Measurements from ENCODE around the gene DPYD.
A peak's percentile ranks its signal among the peaks of the same experiment; 100 is the strongest.

DPYD gene

DNA sequence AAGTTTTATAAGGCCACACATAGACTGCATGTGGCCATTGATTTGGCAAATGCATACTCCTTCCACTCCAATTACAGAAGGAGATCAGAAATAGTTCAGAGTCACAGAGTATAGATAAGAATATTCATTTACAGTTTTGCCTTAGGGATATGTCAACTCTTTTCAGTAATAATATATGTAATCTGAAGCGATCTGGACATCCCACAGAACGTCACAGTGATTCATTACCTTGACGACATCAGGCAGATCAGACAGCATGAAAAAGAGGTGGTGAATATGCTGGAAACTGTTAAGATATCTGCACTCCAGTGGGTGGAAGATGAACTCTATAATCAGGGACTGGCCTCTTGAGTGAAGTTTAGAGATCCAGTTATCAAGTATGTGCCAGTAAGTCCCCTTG is 240.4 kb downstream of the DPYD start:
- no peak for DNase-seq

DNA sequence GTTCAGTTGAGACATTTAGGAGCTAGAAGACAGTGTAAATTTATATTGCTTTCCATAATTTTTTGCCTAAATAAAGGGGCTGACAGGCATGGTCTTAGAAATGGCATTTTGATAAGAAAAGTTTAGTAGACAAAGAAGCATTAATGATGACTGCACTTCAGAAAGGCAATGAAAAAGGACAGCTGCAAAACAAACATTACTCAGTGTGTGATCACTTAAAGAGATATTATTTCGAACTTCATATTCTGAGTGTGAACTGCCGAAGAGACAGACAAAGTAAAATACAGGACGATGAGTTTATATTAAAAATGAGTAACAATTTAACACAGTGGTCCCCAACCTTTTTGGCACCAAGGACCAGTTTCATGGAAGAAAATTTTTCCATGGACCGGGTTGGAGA is 243.1 kb downstream of the DPYD start:
- no peak for DNase-seq

DNA sequence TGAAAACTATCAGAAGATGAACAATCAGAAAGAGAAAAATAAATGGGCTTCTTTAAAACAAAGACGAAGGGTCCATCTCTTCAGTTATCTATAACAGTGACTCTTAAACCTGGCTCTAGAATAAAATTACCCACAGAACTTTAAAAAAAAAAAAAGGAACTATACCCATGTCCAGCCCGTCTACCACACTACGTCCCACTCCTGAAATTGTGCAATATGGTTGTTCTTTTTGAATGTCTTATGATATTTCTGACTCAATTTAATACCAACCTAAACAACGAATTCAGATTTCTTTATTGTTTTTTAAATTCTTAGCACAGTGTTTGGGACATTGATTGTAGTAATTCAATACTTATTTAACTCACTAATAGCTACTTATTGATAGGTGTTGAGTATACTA is 246.3 kb downstream of the DPYD start:
- no peak for DNase-seq

DNA sequence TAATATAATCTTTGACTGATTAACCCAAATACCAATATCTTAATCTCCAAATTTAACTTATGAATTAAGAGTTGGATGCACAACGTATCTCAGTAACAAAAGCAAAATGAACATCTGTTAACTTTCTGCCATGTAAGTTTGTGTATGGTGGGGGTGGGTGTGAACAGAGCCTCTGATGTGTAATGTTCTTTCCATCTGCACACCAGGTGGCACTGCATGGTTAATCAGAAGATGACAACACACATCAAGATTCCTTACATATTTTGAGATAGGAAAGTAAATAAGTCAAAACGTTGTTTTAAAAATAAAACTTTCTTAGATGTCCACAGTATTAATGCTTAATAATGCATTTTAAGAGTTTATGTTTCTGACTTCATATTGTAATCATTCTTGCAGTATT is 251.9 kb downstream of the DPYD start:
- DNase-seq, result no peak

DNA sequence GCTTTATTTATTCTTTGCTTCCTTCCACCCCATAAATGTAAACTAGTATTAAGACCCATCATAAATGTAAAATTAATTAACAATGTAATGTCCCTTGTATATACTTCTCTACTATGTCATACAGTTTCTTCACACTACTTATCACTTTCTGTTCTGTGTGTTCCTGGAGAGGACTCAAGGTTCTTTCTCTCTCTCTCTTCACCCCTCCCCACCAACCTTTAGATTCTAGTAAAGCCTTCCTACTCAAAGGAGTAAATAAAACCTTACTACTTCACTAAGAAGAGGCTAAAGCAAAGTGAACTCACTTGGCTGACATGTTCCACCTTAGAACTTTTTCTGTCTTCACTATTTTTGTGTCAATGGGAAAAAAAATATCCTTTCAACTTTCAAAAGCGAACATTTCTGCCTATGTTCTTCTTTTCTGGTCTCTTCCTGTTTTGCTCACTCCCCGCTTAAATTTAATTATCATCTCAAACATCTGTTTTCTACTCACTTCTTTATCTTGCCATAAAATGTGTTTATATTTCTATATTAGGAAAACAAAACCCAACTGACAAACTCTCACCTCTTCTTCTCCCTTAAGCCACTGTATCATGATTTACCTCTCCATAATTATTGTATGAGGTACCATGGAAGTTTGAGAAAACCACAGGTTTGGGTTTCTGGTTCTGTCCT is 260.3 kb downstream of the DPYD start:
- DNase-seq, result no peak

DNA sequence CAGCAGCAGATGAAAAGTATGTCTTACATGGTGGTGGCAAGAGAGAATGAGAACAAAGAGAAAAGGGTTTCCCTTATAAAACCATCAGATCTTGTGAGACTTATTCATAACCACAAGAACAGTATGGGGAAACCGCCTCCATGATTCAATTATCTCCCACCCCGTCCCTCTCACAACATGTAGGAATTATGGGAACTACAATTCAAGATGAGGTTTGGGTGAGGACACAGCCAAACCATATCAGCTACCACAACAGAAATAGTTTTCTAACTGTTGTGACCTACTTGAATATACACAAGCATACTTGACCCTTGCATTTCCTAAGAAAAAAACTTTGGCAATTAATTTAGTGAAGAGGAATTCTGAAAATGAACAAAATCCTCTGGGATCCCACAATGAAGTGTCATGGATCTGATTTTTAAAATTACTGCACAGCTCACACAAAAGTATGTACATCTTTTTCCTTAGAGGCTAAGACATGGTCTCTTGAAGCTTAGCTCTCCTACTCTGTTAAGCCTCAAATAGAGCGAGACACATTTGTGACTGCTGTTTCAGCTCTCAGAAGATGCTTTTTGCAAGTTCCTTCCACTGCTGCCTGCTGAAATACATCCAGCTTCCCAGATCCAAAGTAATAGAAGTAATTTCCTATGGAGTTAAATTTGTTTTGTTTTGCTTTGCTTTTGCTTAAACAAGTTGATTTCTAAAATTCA is 265.8 kb downstream of the DPYD start:
- no peak for DNase-seq

DNA sequence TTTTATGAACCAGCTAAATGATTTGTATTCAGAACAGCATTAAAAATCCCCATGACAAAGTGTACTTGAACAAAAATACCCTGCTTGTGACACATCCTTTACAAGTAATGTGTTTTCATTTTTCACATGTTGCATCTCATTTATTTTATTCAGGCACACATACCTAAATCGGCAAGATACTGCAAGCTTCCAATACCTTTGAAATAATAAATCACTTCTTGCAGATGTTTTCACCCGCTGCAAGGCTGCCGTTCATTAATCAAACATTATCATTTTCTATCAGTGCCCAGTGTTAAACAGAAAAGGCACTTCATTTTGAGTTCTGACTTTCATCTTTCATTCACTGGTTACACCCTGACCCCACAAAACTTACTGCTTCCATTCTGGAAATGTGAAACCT is 269.6 kb downstream of the DPYD start:
- DNase-seq, result no peak

DNA sequence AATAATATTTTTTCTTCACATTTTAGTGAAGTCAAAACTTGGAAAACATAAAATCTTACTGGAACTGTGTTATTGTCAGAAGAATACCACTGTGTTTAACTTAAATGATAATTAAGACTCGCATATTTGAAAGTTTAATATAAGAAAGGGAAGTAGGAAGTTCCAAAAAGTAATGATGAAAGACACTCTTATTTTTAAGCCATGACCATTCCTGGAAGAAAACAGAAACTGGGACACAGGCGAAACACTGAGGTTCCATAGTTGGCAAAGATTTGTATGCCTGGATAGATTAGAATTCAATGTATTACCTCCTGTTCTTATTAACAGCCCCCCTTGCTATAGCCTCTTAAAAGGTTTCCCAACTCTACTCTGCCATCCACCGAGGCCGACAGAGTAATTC is 271.2 kb downstream of the DPYD start:
- DNase-seq, result no peak

DNA sequence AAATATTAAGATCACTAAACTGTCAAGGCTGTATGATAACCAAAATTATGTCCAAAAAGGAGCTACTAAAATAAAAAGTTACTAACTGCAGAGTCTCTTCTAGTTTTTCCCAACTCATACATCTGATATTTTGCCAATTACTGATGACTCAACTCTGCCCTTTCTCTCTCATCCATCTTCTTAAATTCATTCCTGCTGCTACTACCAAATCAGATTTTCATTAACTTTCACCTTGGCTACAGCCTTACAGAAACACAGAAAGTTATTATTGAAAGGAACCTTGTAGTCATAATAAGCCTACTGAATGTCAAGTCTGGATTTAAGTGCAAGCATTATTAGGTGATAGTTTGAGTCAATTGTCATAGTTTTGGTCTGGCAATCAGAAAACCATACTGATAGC is 273.1 kb downstream of the DPYD start:
- DNase-seq, result no peak

DNA sequence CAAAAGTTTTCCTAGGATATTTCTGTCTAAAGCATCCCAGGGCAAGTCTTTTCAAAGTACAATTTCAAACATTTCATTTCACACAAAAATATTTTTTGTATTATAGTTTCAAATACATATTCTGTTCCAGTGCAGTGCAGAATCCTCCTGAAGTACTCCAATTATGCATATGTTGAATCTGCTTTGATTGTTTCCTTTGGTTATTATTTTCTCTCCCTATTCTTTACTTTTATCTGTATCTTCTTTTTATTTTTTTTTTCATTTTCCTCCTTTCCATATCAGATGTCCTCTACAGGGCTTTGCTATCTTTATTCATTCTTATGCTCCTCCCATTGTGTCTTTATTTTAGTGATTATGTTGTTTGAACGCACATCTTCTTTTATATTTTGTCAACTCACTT is 274.8 kb downstream of the DPYD start:
- DNase-seq, result no peak

DNA sequence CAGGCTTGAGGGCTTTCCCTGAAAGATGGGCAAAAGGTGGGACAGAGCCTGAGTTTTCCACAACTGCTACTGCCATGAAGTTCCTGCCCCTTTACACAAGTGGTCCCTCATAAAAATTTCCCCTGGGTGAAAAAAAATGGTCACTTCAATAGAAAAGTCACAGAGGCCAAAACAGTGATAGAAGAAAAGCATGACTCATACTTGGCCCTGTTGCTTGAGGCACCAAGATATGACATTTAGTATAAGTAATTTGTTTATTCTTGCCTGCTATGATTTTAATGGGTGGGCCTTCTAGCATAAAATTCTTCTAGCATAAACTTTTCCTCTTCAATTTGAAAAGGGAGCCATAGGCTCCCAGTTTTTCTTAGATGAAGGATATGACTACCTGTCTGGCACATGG is 280.2 kb downstream of the DPYD start:
- no peak for DNase-seq

DNA sequence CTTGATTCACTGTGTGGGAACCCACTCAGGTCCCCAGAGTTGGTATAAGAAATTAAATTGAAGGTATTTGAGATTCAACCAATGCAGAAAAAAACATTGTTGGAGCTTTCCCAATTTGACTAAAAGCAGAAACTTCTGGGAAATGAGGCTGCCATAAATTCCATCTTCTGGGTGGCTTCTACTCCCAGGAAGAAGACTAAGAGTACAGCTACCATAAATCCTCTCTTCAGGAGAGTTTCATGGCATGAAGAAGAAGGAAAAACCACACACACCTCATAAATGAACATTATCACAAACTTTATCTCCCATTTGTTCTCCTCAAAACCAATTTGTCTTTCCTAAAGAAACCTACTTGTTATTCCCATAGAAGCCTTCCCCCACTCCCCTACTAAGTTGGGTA is 283.9 kb downstream of the DPYD start:
- DNase-seq, result no peak

DNA sequence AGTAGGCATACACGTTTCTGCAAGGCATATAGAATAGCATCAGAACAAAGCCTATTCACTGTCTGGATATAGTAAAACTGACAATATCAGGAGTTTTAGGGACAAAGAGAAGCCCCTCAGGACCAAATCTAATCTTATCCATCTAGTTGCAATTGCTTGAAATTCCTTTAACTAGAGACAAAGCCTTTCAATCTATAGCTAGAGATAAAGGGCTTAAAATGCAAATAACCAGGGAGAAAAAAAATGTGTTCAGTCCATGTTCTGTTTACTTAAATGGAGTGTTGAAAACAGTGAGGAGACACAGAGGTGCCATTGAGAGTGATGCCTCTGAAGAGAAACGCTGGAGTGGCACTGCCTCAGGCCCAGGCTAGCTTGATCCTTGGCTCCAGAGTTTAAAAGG is 286.1 kb downstream of the DPYD start:
- DNase-seq, result no peak

DNA sequence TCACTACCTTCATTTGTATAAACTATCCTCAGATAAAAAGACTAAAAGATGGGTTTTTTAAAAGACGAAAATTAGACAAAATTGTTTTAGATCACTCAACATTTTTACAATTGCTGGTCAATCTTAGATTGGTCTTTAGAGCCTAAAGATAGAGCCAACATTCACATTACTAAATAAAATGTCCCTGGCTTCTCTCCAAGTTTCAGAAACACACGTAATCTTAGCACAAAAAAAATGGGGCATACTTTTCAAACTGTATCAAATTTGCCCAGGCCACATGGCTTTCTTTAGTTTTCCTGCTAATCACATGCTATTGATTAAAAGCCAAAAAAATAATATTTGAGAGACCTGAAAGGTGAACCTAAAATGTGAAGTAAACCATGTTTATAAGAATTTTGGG is 288.1 kb downstream of the DPYD start:
- no peak for DNase-seq

DNA sequence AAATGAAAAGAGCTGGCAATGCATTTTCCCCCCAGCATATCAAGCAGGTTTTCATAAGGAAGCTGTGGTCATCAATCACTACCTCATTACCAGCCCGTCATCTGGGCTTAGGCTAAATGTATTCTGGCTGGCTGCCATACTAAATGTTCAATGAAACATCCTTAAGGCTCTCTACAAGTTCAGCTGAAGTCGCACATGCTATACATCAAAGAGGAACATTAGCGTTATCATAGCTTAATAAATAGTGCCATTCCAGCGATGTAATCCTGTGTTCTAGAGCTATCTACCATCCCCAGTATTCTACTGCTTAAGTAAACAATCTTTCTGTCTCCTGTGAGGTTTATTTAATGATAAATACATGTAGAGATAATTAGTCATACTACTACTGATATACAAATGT is 288.8 kb downstream of the DPYD start:
- peak; percentile 42 to 79 for DNase-seq

DNA sequence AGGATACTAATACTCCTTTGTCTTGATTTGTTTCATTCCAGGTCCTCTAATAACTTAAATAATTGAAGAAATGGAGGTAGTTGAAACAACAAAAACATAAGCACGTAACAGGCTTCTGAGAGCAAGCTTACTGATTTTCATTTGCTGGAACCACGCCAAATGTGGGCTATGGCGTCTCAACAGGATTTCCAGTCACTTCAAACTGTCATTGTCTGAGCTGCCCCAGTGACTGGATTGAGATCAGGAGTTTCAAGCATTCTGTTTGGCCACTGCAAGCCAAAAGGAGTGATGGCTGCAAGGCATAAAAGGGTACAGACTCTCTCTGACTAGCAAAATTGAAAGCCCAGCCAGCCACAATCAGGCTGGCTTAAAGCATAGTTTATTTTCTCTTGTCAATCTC is 289.9 kb downstream of the DPYD start:
- DNase-seq, result peak; percentile 26 to 68

DNA sequence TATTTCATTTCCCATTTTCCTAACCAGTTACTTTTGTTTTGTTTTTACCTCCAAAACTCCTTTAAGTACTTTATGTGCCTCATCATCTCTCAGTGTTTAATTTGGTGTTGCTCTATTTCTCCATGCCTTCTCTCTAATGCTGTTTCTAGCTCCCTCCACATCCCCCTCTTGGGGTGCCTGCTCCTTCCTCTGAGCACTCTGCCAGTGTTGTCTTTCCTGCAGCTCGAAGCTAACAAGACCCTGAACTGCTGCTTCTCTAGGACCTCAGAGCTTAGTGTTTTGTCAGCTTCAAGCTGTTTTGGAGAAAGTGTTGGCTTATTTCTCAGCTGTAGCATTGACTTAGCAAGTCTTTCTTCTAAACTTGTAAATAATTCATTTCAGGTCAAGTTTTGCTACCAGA is 290.6 kb downstream of the DPYD start:
- DNase-seq, result no peak

DNA sequence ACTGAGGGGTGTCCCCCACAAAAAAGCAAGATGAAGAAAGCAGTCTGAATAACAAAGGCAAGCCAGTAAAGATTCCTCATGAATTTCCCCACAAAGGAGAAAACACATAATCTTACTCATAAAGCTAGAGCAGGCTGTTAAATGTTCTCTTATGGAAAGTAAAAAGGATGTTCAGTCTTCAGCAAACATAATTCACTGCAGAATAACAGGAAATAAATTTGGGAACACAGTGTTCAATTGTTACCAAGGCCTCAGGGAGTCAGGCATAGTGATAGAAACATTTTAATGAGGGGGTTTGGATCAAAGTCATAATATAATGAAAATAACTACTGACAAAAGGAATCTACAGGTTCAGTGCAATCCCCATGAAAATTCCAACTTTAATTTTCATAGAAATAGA is 297.6 kb downstream of the DPYD start:
- no peak for DNase-seq

DNA sequence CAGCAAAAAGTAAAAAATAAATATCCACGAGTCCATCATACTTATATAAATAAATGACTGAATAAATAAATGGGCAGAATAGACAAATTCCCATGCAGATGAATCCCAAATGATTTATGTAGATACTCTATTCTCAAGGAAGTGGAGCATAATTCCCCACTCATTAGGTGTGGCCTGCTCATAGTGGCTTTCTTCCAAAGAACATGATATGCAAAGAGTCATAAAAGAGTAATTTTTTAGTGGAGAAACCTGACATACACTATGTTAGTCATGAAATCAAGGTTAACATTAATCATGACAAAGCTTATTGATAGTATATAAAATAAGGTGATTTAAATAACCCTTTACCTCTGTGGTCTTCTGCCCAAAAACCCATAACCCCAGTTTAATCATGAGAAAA is 298.9 kb downstream of the DPYD start:
- DNase-seq, result no peak

DNA sequence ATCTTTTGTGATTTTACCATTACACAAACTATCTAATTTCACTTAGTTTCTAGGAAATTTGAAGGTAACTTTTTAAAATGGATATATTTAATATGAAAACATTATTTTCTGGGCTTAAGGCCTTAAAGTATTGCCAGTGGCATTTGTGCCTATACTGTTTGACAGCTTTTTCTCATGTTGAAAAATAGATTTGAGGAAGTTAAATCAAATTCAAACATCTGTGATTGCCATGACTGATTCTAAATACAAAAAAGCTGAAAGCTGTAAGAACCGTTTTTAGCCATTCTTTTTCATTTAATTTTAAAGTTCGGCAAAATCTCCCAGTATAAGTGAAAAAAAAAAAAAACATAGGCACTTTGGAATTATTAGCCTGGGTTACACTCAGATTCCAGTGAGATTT is 301.1 kb downstream of the DPYD start:
- DNase-seq, result no peak

DNA sequence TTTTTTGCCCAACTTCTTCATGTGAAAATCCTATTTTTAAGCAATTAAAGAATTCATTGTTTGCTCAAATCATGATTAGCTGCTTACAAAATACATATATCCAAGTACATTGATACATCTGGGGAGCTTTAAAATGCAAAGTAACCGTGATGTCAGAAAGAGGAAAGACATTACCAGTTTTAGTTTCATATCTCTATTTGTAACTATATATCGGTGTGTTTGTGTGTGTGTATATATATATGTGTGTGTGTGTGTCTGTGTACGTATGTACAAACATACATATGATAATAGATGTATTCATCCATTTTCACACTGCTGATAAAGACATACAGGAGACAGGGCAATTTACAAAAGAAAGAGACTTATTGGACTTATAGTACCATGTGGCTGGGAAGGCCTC is 310.1 kb downstream of the DPYD start:
- DNase-seq, result no peak

DNA sequence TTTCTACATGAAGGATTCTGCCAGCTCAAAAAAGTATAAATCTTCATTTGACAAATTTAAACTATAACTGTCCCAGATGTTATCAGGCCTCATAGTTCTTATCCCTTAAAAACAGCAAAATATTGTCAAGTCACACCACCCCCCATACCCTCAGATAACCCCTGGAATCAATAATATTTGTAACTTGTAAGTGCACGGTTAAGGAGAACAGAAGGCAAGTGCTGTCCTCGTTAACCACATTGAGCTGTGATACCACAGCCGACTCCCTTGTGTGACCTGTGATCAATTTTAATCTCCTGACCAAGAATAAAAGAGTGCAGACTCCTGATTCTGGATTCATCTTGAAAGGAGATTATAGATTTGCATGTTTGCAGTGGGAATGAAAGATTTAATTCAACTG is 310.7 kb downstream of the DPYD start:
- no peak for DNase-seq

DNA sequence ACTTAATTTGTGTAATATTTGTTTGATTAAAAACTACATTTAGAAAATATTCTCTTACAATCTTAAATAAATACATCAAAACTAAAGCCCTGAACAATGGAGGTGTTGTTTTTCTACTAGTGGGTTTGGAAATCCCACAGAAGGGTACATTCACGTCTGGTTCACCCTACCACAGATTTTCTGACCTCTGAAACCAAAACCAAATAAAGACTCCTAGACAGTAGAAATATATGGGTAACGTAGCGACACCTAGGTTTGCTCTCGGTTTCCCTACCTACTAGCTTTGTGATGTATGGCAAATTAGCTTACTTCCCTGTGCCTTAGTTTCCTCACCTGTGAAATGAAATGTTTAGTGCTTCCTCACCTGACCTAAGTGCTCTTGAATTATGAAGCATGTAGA is 312.6 kb downstream of the DPYD start:
- DNase-seq, result no peak

DNA sequence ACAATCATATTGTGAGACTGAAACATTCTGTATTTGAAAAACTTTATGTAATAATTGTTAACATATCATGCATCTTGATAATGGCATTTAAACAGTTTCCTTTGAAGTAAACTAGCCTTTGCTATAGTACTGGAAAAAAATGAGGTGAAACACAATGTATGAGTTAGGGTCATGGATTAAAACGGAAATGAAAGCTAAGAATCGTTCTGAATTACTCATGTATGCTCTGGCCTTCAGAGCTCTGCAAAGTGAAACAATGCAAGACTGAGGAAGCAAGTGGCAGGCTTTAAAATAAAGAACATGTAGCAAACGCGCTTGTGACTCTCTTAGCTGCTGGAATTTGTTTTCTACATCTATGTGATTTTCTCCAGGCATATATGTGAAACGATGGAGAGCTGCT is 317.1 kb downstream of the DPYD start:
- no peak for DNase-seq

DNA sequence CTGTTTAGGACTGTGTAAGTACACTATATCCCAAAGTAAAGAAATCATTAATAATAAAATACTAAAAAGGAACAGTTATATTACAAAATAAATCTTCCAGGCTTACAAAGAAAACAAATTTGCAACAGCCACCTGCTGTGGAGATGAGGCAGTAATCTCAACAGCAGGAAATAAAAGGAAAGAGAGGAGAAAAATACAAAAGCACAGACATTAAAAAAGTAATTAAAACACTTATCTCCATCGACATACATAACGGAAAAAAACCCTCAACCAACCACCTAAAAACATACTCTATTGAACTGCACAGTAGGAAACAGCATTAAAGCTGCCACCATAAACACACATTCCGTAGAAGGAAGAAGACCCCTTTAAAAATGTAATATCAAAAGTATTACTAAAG is 317.6 kb downstream of the DPYD start:
- peak in 1 of 2 experiments; percentile 33 for DNase-seq

Data from NCI-H2081 (cell line).